Middle frontal gyrus (tissue), 1 donor: ENCODE measurements around the gene RNF10.
A peak's percentile ranks its signal among the peaks of the same experiment; 100 is the strongest.
"Not testable (repeated sequence)": the region's sequence is repeated elsewhere in the genome, so short reads cannot be mapped to it uniquely, and the experiment has no call there.

Experiments
- DNase-seq: peaks from one replicate; pipeline ENCODE4 v3.0.0-alpha.2; 2015; ENCODE audit warnings: low spot score; ENCODE audit errors: extremely low spot score

RNF10 gene

DNA sequence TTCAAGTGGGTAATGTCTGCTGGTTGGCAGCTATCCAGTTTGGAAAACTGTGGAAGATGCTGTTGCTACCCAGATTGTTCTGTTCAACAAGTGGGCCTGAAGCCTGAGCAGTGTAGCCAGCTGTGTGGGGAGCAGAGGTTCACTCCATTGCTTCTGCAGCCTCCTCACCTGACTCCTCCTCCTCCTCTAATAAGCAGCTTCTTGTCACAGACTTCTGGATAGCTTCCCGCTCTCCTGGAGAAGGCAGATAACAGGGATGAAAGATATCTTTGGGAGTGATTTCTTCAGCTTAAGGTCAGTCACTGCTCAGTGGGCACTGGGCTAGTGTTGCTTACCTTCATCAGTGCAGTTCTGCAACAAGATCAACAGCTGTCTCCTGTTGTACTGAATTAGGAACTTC, 45.0 kb downstream of the RNF10 start:
- DNase-seq = no peak

DNA sequence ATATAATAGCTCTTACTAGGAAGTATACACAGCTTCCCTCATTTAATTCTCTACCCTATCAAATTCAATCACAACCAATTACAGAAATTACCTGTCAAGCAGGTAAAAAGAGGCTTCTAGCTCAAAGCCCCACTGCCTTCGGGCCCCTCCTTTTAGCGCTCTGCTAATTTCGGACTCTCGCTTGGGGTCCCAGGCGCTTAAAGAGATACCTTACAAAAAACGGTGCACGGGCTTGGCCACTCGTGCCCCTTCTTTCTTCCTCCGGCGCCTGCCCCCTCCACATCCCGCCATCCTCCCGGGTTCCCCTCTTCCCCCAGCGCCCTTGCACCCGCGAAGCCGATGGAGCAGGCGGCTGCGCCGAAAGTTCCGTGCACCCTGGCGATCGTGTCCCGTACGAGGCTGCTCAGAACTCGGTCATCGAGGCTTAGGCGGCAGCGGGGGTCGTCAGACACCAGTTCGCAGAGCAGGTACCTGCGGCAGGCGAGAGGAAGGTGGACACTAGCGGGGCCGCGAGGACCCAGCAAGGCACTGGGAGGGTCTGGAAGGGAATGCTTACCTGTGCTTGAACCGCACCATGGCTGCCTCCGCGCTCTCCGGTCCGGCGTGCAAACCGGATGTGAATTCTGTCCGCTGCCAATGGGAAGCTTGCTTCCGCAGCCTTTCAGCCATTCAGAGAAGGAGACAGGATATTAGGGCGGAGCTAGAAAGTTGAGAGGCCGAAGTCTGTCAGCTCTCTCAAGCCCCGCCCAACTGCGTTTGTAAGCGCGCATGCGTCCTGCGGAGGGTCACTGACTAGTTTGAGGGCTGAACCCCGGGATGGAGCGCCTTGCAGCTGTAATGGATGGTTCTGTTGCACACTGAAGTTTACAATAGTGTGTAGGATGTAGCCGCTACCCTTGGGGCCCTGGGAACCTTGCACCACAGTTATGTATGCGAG, 46.9 kb downstream of the RNF10 start, which contains the start of gene POP5:
Gene POP5, minus strand, starts transcription at position 616 of the 937 bp plus-strand sequence. Its CDS starts 40 bp downstream, at position 576.
- DNase-seq = peak; percentile 99

DNA sequence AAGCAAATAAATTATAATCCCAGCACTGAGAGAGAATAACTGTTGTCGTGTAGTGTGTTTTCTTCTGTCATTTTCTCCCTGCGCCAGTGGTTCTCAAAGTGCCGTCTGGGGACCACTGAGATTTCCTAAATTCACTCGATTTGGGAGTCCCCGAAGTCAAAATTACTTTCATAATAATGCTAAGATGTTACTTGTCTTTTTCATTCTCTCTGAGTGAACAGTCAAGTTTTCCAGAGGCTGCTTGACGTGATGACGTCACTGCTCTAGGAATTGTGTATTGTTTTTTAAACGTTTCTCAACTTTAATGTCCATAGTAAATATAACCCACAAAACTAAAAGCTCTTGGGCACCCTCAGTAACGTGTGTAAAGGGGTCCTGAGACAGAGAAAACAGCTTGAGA, 47.8 kb downstream of the RNF10 start:
- no peak for DNase-seq

DNA sequence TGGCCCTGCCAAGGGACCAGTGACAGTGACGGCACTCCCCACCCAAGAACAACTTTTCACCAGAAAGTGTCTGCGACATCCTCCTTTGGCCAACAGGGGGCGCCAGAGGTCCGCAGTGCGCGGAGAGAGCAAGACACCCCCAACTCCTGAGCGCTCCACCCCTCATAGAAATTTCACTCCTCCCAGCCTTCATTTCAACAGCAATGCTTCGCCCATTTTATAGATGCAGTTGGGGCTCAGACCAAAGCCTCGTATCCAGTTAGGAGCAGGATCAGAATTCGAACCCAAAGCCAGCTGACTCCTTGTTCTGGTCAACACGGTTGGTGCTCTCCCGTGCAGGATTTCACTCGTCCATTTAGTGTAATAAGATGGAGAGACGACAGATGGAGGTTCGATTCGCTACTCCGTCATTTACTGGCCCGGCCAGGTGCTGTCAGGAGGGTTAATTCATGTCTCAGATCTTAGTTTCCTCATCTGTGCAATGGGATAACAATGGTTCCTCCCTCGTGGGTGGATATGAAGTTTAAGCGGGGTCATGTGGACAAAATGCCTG, 49.4 kb downstream of the RNF10 start:
- peak; percentile 70 for DNase-seq

DNA sequence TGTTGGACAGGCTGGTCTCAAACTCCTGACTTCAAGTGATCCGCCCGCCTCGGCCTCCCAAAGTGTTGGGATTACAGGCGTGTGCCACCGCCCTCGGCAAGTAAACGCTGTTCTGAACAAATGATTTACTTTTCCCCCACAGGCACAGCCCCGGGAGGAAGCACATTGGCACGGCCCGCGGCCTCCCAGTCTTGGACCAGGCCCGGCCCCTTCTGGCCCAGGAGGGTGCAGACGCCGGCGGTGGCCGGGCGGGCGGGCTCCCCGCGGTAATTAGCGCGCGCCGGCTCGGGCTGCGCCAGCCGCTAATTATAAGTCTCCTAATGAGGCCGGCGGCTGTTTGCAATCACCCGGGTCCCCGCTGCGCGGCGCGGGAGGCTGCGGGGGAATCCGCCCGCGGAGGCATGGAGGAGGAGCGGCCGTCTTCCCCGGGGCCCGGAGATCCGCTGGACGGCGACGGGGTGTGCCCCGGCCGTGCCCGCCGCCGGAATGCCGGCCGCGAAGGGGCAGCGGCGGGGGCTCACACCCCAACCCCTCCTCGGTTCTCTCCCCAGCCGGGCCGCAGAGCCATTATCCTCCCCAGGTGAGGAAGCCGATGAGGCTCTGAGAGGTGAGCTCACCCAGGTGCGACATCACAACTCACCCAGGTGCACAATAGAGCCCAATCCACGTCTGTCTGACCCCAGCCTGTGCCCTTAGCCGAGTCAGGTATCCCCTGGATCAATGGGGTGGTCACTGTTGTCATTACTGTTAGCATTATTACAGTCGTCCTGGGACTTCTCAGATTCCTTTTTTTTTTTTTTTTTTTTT, 50.4 kb downstream of the RNF10 start:
- peak; percentile 27 for DNase-seq

DNA sequence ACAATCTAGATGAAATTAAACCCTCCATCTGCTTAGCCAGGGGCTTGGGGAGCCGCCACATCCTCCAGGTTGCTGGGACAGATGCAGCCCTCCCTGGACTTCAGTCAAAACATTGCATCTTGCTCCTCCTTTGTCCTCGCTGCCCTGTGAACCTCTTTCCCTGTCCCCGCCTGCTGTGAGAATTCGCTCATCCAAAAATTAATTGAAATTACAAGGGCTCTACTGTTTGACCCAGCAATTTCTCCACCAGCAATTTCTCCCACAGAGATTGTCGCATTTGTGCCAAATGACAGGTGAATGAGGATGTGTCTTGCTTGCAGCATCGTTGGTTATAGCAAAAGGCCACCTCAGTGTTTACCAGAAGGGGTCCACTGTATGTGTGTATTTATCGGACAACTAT, 52.0 kb downstream of the RNF10 start:
- DNase-seq = no peak

DNA sequence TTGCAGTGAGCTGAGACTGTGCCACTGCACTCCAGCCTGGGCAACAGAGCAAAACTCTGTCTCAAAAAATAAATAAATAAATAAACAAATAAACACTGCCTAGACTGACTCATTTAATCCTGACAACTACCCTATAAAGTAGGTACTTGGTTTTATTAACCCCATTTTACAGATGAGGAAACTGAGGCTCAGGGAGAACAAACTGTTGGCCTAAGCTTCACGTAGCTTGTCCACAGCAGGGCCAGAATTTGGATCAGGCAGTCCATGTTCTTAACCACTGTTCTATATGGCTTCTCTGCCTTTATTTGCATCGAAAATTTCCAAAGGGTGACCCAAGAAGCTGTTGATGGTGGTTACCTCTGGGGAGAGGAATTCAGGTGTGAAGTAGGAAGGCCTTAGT, 52.7 kb downstream of the RNF10 start:
- DNase-seq = no peak

DNA sequence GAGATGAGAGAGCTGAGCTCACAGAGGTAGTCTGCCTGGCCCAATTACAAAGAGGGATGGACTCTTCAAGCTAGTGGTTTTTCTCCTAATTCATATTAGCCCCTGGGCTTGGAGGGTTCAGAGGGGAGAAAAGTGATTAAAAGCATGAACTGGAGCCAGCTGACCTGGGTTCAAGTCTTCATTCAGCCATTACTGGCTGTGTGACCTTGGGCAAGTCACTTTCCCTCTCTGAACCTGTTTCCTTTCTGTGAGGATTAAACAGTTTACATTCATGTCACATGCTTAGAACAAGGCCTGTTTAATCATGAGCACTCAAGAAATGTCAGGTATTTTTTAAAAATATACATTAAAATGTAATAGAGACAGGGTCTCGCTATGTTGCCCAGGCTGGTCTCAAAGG, 54.2 kb downstream of the RNF10 start:
- no peak for DNase-seq

DNA sequence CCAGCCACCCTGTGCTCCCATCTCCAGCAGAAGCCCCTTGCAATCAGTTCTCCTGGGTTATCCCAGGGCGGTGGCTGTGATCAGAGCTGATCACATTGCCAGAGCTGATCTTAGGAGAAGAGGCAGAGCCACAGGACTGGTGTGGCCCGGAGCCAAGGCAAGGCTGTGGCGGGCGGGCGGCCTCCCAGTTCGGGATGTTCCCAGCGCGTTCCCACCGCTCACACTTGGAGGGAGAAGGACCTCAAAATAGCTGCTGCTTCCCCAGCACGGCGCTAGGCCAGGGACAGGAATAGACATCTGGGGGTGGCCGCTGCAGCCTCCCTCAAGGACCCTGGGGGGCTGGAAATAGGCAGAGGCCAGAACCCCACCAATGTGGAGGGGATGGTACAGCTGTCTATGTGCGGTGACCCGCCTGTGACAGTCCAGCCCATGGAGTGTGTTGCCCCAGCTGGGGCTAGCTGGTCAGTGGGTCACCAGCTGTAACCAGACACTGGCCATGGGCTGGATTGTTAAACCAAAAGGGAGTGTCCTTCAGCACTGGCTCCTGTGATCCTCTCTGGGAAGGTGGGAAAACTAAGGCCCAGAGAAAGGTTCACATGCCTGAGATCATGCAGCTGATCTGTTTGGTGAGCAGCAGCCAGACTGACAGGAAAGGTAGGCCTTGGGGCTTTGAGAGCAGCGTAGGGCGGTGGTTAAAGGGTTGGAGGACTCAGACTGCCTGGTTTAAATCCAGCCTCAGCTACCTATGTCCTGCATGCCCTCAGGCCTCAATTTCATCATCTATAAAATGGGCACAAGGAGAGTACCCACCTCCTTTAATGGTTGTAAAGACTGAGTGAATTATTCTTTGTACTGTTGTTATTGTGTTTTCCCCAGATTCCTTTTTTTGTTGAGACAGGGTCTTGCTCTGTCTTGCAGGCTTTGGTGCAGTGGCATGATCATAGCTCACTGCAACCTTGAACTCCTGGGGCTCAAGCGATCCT, 55.1 kb downstream of the RNF10 start:
- peak; percentile 57 for DNase-seq

DNA sequence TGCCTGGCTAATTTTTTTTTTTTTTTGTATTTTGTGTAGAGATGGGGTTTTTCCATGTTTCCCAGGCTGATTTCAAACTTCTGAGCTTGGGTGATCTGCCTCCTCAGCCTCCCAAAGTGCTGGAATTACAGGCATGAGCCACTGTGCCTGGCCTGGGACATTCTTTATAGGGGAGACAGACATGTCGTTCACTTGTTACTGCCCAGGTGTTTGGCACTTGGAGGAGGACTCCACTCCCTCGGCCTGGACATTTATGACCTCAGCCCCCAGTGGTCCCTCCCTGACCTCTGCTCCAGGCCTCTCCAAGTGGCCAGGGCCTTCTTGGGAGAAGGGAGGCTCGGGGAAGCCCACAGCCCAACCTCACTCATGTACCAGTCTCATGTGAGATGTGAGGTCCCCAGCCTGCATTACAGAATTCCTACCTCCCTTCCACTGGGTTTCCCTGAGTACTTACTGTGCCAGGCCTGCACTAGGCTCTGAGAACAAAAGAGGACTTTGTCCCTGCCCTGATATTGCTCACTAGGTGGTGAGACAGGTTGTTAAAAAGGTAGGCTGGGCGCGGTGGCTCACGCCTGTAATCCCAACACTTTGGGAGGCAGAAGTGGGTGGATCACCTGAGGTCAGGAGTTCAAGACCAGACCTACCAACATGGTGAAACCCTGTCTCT, 56.7 kb downstream of the RNF10 start:
- DNase-seq = no peak

DNA sequence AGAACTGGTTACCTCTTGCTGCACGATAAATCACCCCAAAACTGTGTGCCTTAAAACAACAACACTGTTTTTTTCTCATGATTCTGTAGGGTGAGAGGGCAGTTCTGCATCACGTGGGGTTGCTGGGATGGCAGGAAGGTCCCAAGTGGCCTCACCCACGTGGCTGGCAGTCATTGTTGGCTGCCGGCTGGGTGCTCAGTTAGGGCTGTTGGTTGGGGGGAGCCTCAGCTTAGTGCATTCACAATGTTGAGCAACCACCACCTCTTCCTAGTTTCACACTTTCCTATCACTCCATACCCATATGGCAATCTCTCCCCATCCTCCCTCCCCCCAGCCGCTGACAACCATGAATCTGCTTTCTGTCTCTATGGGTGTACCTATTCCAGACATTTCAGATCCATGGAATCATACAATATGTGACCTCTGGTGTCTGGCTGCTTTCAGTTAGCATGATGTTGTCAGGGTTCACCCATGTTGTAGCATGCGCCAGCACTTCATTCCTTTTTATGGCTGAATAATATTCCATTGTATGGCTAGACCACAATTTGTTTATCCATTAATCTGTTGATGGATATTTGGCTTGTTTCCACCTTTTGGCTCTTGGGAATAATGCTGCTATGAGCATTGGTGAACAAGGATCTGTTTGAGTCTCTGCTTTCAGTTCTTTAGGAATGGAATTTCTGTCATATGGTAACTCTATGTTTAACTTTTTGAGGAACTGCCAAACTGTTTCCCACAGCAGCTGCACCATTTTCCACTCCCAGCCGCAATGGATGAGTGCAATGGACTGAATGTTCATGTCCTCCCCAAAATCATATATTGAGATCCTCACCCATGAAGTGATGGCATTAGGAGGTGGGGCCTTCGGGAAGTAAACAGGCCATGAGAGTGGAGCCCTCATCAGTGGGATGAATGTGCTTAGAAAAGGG, 58.2 kb downstream of the RNF10 start:
- no peak for DNase-seq

DNA sequence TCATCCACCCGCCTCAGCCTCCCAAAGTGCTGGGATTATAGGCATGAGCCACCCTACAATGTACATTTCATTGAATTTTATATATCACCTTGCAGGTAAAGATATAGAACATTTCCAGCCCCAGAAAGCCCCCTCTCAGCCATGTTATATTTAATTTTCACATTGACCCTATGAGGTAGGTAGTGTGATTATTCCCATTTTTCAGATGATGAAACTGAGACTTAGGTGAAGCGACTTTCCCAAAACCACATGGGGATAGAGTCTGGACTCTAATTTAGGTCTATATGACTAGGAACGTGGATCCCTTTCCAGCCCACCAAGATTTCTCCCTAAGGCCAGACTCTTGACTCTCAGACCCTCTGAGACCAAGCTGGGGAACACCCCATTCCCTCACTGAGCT, 62.7 kb downstream of the RNF10 start:
- DNase-seq = no peak

DNA sequence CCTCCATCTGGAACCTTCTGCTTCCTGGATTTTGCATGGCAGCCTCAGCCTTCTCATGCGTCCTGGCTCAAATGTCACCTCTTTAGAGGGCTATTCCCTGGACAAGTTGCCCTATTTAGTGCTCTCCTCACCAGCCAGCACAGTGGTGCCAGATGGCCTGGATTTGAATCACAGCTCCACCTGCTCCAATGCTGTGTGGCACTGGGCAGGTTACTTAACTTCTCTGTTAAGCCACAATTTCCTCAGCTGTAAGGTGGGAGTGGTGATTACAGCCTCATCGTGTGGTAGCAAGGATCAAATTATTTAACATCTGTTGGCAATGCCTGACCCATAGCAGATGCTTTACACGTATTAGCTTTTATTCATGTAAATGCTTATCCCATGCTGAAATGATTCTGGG, 63.7 kb downstream of the RNF10 start:
- no peak for DNase-seq

DNA sequence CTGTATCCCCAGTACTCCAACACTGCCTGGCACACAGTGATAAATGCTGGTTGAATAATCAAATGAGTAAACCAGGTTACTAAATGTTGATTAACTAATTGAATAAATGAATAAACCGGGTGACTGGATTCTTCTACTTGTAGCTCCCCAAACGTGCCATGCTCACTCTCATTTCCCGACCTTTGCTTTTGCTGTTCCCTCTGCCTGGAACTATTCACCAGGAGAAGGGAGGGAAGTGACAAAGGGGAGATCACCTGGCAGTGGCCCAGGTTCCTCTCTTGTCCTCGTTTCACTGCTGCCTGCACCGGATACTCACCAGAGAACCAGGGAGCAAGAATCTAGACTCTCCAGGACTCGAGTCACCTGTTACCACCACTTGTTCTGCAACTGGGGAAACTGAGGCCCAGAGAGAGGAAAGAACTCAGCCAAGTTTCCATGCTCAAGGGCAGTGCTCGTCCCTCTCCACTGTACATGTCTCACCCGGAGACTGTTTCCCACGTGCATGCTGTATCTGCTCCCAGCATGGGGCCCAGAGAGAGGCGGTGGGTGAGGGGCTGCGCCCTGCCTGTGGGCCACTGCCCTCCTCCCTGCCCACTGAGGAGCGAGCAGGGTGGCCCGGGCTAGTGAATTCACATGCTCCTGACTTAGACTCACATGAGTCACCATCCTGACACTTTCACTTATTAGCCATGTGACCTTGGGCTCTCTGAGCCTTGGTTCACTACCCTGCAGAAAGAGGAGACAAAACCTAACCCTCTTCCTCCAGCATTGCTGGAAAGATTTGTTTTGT, 64.7 kb downstream of the RNF10 start:
- no peak for DNase-seq

DNA sequence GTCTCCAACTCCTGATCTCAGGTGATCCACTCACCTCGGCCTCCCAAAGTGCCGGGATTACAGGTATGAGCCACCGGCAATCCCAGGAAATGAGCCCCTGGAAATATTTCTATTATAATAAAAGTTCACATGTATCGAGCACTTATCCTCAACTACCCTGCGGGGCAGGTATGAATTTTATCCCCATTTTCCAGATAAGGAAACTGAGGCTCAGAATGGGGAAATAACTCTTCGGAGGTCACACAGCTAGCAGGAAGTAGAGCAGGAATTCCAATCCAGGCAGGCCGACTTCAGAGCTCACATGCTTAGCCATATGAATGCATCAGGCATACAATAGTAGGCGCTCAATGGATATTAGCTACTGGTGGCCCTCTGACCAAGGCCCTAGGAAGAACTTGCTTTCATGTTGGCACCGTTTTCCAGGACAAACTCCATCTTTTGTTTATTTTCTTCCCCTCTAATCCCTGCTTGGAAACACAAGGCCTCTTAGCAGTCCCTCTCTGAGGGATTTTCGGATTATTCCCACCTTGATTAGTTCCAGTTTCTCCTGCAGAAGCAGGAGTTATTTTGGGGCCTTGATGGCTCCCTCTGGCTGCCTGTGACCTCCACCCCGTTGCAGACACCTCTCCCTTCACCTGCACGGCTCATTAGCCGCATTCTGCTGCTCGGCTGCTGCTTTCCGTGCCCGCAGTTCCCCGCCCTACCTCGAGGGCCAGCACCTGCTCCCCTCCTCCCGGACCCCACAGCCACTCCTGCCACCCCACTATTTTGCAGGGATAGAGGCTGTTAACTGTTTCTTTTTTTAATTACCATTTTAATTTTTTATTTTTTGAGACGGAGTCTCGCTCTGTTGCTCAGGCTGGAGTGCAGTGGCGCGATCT, 65.8 kb downstream of the RNF10 start:
- DNase-seq = no peak

DNA sequence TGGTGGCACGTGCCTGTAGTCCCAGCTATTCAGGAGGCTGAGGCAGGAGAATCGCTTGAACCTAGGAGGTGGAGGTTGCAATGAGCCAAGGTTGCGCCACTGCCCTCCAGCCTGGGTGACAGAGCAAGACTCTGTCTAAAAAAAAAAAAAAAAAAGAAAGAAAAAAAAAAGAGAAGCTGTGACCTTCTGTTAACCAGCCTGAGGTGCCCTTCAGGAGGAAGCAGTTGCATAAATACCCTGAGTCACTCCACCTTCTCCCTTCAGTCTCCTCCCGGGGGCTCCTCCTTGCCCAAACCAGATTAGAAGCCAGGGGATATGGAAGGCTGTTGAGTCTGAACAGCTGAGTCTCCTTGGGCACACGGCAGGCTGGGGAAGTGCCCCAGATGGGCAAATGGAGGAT, 68.3 kb downstream of the RNF10 start:
- not testable (repeated sequence) for DNase-seq

DNA sequence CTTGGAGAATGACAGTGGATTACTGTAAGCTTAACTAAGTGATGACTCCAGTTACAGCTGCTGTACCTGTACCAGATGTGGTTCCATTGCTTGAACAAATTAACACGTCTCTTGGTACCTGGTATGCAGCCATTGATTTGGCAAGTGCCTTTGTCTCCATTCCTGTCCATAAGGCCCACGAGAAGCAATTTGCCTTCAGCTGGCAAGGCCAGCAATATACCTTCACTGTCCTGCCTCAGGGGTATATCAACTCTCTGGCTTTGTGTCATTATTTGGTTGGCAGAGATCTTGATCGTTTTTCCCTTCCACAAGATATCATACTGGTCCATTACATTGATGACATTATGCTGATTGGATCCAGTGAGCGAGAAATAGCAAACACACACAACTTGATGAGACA, 76.4 kb downstream of the RNF10 start:
- no peak for DNase-seq
